ENCODE data around the gene ATXN7. TPM values are rescaled to one million over a fixed set of nuclear protein-coding genes. Genes with fewer than 3 reads are reported as not detected.

The ATXN7 gene
- total RNA-seq, 2 experiments from 2014 or later = 15.2 to 35.2 TPM

DNA sequence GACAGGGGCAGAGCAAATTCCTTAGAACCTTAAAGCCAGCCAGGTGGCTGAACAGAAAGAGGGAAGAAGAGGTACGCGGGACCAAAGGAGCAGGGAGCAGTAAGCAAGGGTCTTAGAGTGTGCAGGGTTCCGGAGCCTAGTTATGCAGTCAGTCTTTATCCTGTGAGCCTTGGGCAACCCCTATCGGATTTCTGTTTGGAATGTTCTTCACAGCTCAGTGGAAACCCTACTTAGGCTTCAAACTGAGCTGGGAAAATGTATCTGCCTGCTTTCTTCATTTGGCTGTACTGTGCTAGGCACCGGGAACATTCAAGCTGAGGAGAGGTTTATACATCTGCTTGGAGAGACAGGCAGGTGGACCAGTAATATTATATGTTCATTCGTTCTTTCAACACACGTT lies 122.5 kb downstream of the ATXN7 start:
- H4K20me1 ChIP-seq (ENCODE audit: insufficient read depth, low read length) = no peaks in the 10 kb centered on the region
- no peaks in the 10 kb centered on the region for H3K9me2 ChIP-seq (ENCODE audit: insufficient read depth, low read length)
- peaks cover 96% of the 10 kb centered on the region for H3K36me3 ChIP-seq (ENCODE audit: insufficient read depth, low read length)
- H3K9me3 ChIP-seq (ENCODE audit: low read length) = no peaks in the 10 kb centered on the region
- H2AFZ ChIP-seq (ENCODE audit: low read length) = no peak overlapping the region
- no TSS peak for BruUV-seq (replicated peaks)
- TF ChIP-seq, protein P1, sequence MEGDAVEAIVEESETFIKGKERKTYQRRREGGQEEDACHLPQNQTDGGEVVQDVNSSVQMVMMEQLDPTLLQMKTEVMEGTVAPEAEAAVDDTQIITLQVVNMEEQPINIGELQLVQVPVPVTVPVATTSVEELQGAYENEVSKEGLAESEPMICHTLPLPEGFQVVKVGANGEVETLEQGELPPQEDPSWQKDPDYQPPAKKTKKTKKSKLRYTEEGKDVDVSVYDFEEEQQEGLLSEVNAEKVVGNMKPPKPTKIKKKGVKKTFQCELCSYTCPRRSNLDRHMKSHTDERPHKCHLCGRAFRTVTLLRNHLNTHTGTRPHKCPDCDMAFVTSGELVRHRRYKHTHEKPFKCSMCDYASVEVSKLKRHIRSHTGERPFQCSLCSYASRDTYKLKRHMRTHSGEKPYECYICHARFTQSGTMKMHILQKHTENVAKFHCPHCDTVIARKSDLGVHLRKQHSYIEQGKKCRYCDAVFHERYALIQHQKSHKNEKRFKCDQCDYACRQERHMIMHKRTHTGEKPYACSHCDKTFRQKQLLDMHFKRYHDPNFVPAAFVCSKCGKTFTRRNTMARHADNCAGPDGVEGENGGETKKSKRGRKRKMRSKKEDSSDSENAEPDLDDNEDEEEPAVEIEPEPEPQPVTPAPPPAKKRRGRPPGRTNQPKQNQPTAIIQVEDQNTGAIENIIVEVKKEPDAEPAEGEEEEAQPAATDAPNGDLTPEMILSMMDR (conservative IDR thresholded peaks at IDR 0.05; ENCODE audit: low read length) = no peak
- no peak for TF ChIP-seq EZH2phosphoT487 (IDR thresholded peaks at IDR 0.05; ENCODE audit: borderline replicate concordance, low read depth, low read length)
- DNase-seq (ENCODE audit: low spot score) = no peak
- CTCF ChIA-PET (ENCODE audit: unreplicated experiment) = no interaction called here
- H3K79me2 ChIP-seq (ENCODE audit: insufficient read depth, low read depth, low read length) = no peaks in the 10 kb centered on the region
- H3K27ac ChIP-seq (ENCODE audit: low read depth, low read length, poor library complexity, severe bottlenecking) = no peak overlapping the region
- no peaks in the 10 kb centered on the region for H3K4me1 ChIP-seq (ENCODE audit: insufficient read depth, low read length, poor library complexity, severe bottlenecking)
- intact Hi-C loops (cut with micrococcal nuclease; ENCODE audit: unreplicated experiment) = no loop called here
- H3K4me3 ChIP-seq (ENCODE audit: low read depth, low read length, poor library complexity, severe bottlenecking) = no peak overlapping the region
- POLR2A ChIA-PET = interaction anchor here (0.6 kb wide), 1 partner anchor 11 kb away, joined by 5 read pairs; no protein-coding TSS in a partner anchor
- no peak overlapping the region for H3K4me2 ChIP-seq (ENCODE audit: low read length)

DNA sequence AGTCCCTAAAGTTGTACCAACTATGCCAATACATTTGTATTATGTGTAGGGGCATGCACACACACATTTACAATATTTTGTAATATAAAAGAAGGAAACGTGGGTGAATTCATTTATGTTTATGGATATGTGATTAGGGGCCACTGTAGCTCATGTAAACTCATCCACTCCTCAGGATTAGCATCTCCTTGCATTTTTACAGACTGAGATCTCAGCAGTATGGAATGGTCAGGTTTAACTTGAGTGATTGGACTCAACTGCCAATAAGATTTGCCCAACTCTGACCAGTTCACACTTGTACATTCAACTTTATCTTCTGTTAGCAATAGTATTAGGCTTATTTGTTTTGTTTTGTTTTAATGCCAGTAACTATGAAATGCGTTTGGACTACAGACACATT lies 123.2 kb downstream of the ATXN7 start:
- Histone ChIP-seq H3K4me3 (ENCODE audit: low read depth, low read length, poor library complexity, severe bottlenecking) (no peak overlapping the region), H3K27ac (ENCODE audit: low read depth, low read length, poor library complexity, severe bottlenecking) (no peak overlapping the region), H3K4me1 (ENCODE audit: insufficient read depth, low read length, poor library complexity, severe bottlenecking) (no peaks in the 10 kb centered on the region), H3K4me2 (ENCODE audit: low read length) (no peak overlapping the region), H3K9me3 (ENCODE audit: low read length) (no peaks in the 10 kb centered on the region), H2AFZ (ENCODE audit: low read length) (no peak overlapping the region), H4K20me1 (ENCODE audit: insufficient read depth, low read length) (no peaks in the 10 kb centered on the region), H3K79me2 (ENCODE audit: insufficient read depth, low read depth, low read length) (no peaks in the 10 kb centered on the region), H3K36me3 (ENCODE audit: insufficient read depth, low read length) (peaks cover 96% of the 10 kb centered on the region), H3K9me2 (ENCODE audit: insufficient read depth, low read length) (no peaks in the 10 kb centered on the region)
- POLR2A ChIA-PET = interaction anchor here (0.6 kb wide), 1 partner anchor 10 kb away, joined by 5 read pairs; no protein-coding TSS in a partner anchor
- no peak for DNase-seq (ENCODE audit: low spot score)
- CTCF ChIA-PET (ENCODE audit: unreplicated experiment) = no interaction called here
- no TSS peak for BruUV-seq (replicated peaks)
- intact Hi-C loops (cut with micrococcal nuclease; ENCODE audit: unreplicated experiment) = no loop called here
- TF ChIP-seq EZH2phosphoT487 (IDR thresholded peaks at IDR 0.05; ENCODE audit: borderline replicate concordance, low read depth, low read length) = no peak

DNA sequence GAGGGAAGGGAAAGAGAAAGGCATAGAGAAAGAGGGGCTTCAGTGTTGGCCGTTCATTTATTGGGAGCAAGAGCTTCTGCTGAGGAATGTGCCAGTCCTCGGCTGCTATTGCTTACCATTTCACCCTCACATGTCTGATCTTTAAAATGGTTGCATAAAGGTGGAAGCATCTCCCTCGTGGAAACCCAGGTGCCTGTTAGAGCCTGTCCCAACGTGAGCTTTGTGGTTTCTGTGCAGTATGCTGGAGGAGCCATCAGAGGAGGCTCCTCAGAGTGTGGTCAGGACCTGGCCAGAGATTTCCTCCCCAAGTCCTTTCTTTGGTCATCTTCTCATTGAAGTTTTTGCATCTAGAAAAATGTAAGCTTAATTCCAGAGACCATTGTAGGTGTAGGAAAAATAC lies 125.3 kb downstream of the ATXN7 start:
- H3K9me2 ChIP-seq (ENCODE audit: insufficient read depth, low read length) = no peaks in the 10 kb centered on the region
- no peaks in the 10 kb centered on the region for H3K9me3 ChIP-seq (ENCODE audit: low read length)
- no peak overlapping the region for H3K4me3 ChIP-seq (ENCODE audit: low read depth, low read length, poor library complexity, severe bottlenecking)
- ChIA-PET POLR2A (no interaction called here), CTCF (ENCODE audit: unreplicated experiment) (no interaction called here)
- H3K79me2 ChIP-seq (ENCODE audit: insufficient read depth, low read depth, low read length) = no peaks in the 10 kb centered on the region
- peaks cover 99% of the 10 kb centered on the region for H3K36me3 ChIP-seq (ENCODE audit: insufficient read depth, low read length)
- H3K4me2 ChIP-seq (ENCODE audit: low read length) = no peak overlapping the region
- no peak overlapping the region for H3K27ac ChIP-seq (ENCODE audit: low read depth, low read length, poor library complexity, severe bottlenecking)
- no peak for DNase-seq (ENCODE audit: low spot score)
- no peaks in the 10 kb centered on the region for H4K20me1 ChIP-seq (ENCODE audit: insufficient read depth, low read length)
- TF ChIP-seq, protein P1 (conservative IDR thresholded peaks at IDR 0.05; ENCODE audit: low read length) = no peak
- TF ChIP-seq EZH2phosphoT487 (IDR thresholded peaks at IDR 0.05; ENCODE audit: borderline replicate concordance, low read depth, low read length) = no peak
- BruUV-seq (replicated peaks) = no TSS peak
- H3K4me1 ChIP-seq (ENCODE audit: insufficient read depth, low read length, poor library complexity, severe bottlenecking) = no peaks in the 10 kb centered on the region
- no peak overlapping the region for H2AFZ ChIP-seq (ENCODE audit: low read length)
- intact Hi-C loops (cut with micrococcal nuclease; ENCODE audit: unreplicated experiment) = no loop called here

All from OCI-LY7 (cell line).